Keratinocyte (primary cell): ENCODE data around the gene SCN2B. TPM values are rescaled to one million over a fixed set of nuclear protein-coding genes. Genes with fewer than 3 reads are reported as not detected.

ENCODE experiments used
- DNase-seq: peaks from one replicate; pipeline ENCODE4 v3.0.0-alpha.2; 2011; ENCODE audit warnings: low read depth, missing footprints, low spot score
- FAIRE-seq: peaks from 2 replicates; lab custom pipeline; 2011; peaks lifted over from hg19 to GRCh38; lab: Jason Lieb, UNC
- H2AFZ ChIP-seq: 2 replicates; pipeline ENCODE4 v1.6.0; 2012; ENCODE audit warnings: low read length, control low read depth, inconsistent platforms; ENCODE audit not compliant: control insufficient read depth
- H3K27ac ChIP-seq: 2 replicates; pipeline ENCODE4 v1.5.1; 2011; ENCODE audit warnings: low read length; ENCODE audit not compliant: control insufficient read depth, insufficient read depth
- H3K27me3 ChIP-seq: 3 replicates; pipeline ENCODE4 v1.6.0; 2011; ENCODE audit warnings: low read length; ENCODE audit not compliant: control insufficient read depth, insufficient read depth; ENCODE audit errors: extremely low read depth
- H3K36me3 ChIP-seq, 2 experiments: 2 replicates in 1 of 2; 3 replicates in 1 of 2; pipeline ENCODE4 v1.5.1; 2011; ENCODE audit warnings: low read length in 2 of 2, mild to moderate bottlenecking in 1 of 2; ENCODE audit not compliant: control insufficient read depth in 2 of 2, insufficient read depth in 2 of 2; ENCODE audit errors: extremely low read depth in 1 of 2
- H3K4me1 ChIP-seq: 3 replicates; pipeline ENCODE4 v1.5.1; 2011; ENCODE audit warnings: low read length; ENCODE audit not compliant: control insufficient read depth, insufficient read depth; ENCODE audit errors: extremely low read depth
- H3K4me2 ChIP-seq: 3 replicates; pipeline ENCODE4 v1.6.0; 2011; ENCODE audit warnings: low read depth, low read length; ENCODE audit not compliant: control insufficient read depth, insufficient read depth; ENCODE audit errors: extremely low read depth
- H3K4me3 ChIP-seq, 3 experiments: fragments of 200-600 bp in 1 of 3; sonication (generic) in 1 of 3; 2 replicates in 2 of 3; 3 replicates in 1 of 3; pipeline ENCODE4 v1.5.1; 2011 to 2016; ENCODE audit warnings: low read length in 3 of 3, mild to moderate bottlenecking in 3 of 3, control low read depth in 2 of 3, inconsistent platforms in 1 of 3, low read depth in 1 of 3, mixed read lengths in 1 of 3, mixed run types in 1 of 3, moderate library complexity in 1 of 3; ENCODE audit not compliant: control insufficient read depth in 2 of 3, insufficient read depth in 2 of 3; ENCODE audit errors: extremely low read depth in 1 of 3
- H3K79me2 ChIP-seq: 2 replicates; pipeline ENCODE4 v1.6.0; 2012; ENCODE audit warnings: low read length; ENCODE audit not compliant: control insufficient read depth, insufficient read depth
- H3K9ac ChIP-seq: 3 replicates; pipeline ENCODE4 v1.6.0; 2011; ENCODE audit warnings: low read length; ENCODE audit not compliant: control insufficient read depth, insufficient read depth; ENCODE audit errors: extremely low read depth
- H3K9me1 ChIP-seq: 3 replicates; pipeline ENCODE4 v1.6.0; 2011; ENCODE audit warnings: low read length; ENCODE audit not compliant: control insufficient read depth, insufficient read depth; ENCODE audit errors: extremely low read depth
- H3K9me3 ChIP-seq: 2 replicates; pipeline ENCODE4 v1.5.1; 2012; ENCODE audit warnings: low read depth, low read length; ENCODE audit not compliant: control insufficient read depth
- H4K20me1 ChIP-seq: 3 replicates; pipeline ENCODE4 v1.6.0; 2011; ENCODE audit warnings: low read length; ENCODE audit not compliant: control insufficient read depth, insufficient read depth; ENCODE audit errors: extremely low read depth
- CTCF ChIP-seq, 3 experiments: IDR thresholded peaks in 1 of 3; conservative IDR thresholded peaks in 1 of 3; optimal IDR thresholded peaks in 1 of 3; 2 replicates in 2 of 3; 3 replicates in 1 of 3; pipeline versions ENCODE3 to v1.5.1; 2011; ENCODE audit warnings: low read length in 3 of 3, mild to moderate bottlenecking in 3 of 3, moderate library complexity in 2 of 3, control low read depth in 1 of 3, inconsistent platforms in 1 of 3; ENCODE audit not compliant: insufficient read depth in 2 of 3; ENCODE audit errors: extremely low read depth in 1 of 3
- EZH2 ChIP-seq: IDR thresholded peaks from one replicate; pipeline ENCODE4 v1.6.1; 2012; ENCODE audit warnings: inconsistent platforms, mild to moderate bottlenecking, low read length, moderate library complexity
- dilution Hi-C: fragments of 300-500 bp; cut with MboI; formaldehyde crosslinking; loops from one replicate; pipeline ENCODE4 v1.7.0; 2020; ENCODE audit warnings: low sequenced_read_pairs; ENCODE audit not compliant: extremely low pct_ligation_motif_present
- polyA plus RNA-seq, 5 experiments: library from polyadenylated mRNA; depleted of rRNA in 3 of 5; stranded (reverse) in 3 of 5; stranded (forward) in 1 of 5; unstranded in 1 of 5; fragments of >200 nt; gene quantifications; 1 replicate in 1 of 5; 2 replicates in 3 of 5; 3 replicates in 1 of 5; pipeline versions ENCODE4 v1.2.1 to v1.2.3, GENCODE V29; 2011 to 2012; ENCODE audit warnings: missing spikeins in 2 of 5, low read depth in 1 of 5, low replicate concordance in 1 of 5

The SCN2B gene
- polyA plus RNA-seq, 1 donor (not counting 4 experiments of a cell fraction or from before 2014, with no cell fraction given) = 0.56 TPM

- Histone ChIP-seq H3K79me2 (no peaks in the 10 kb centered on the region), H3K9ac (no peak overlapping the region), H3K4me1 (peaks cover 11% of the 10 kb centered on the region), H3K9me3 (no peaks in the 10 kb centered on the region), H2AFZ (no peak overlapping the region), H3K36me3 (no peaks in the 10 kb centered on the region), H3K4me3 (no peak overlapping the region), H3K27me3 (no peaks in the 10 kb centered on the region), H4K20me1 (no peaks in the 10 kb centered on the region), H3K27ac (no peak overlapping the region), H3K4me2 (no peak overlapping the region), H3K9me1 (no peaks in the 10 kb centered on the region)
- FAIRE-seq = no peak
- dilution Hi-C loops = no loop called here
- no peak for TF ChIP-seq CTCF (optimal IDR thresholded peaks at IDR 0.05 in 1 of 3, IDR thresholded peaks at IDR 0.05 in 1 of 3, conservative IDR thresholded peaks at IDR 0.05 in 1 of 3; ENCODE audit: extremely low read depth in 1 of 3, insufficient read depth in 2 of 3, low read length in 3 of 3)
- no peak for TF ChIP-seq EZH2
- DNase-seq = no peak
Measured at GRCh38 chr11:118164885-118165284, 11.6 kb downstream of the SCN2B start.

- no peak overlapping the region for H3K9ac ChIP-seq
- dilution Hi-C loops = no loop called here
- DNase-seq (no peak), FAIRE-seq (no peak)
- H2AFZ ChIP-seq = no peak overlapping the region
- no peak overlapping the region for H3K4me2 ChIP-seq
- no peak overlapping the region for H3K27ac ChIP-seq
- no peaks in the 10 kb centered on the region for H3K27me3 ChIP-seq
- no peaks in the 10 kb centered on the region for H3K9me1 ChIP-seq
- H3K9me3 ChIP-seq = no peaks in the 10 kb centered on the region
- peaks cover 11% of the 10 kb centered on the region for H3K4me1 ChIP-seq
- H3K79me2 ChIP-seq = no peaks in the 10 kb centered on the region
- H4K20me1 ChIP-seq = no peaks in the 10 kb centered on the region
- TF ChIP-seq EZH2 (no peak), CTCF (optimal IDR thresholded peaks at IDR 0.05 in 1 of 3, IDR thresholded peaks at IDR 0.05 in 1 of 3, conservative IDR thresholded peaks at IDR 0.05 in 1 of 3; ENCODE audit: extremely low read depth in 1 of 3, insufficient read depth in 2 of 3, low read length in 3 of 3) (no peak)
- H3K36me3 ChIP-seq = no peaks in the 10 kb centered on the region
- no peak overlapping the region for H3K4me3 ChIP-seq
Measured at GRCh38 chr11:118163494-118163893, 12.9 kb downstream of the SCN2B start.
